Upper lobe of right lung (tissue), 1 donor: ENCODE results near the gene DIDO1. TPM values are rescaled to one million over a fixed set of nuclear protein-coding genes. Genes with fewer than 3 reads are reported as not detected.

ENCODE experiments used
- ATAC-seq: fragments of 200-7000 bp; cut with Tn5 transposase; one replicate; pipeline ENCODE4 v1.9.1; 2020; ENCODE audit warnings: mild to moderate bottlenecking, moderate library complexity
- DNase-seq: peaks from one replicate; pipeline ENCODE4 v3.0.0-alpha.2; 2020
- H3K27ac ChIP-seq: fragments of 200-600 bp; one replicate; pipeline ENCODE4 v1.8.0; 2022
- H3K27me3 ChIP-seq: fragments of 200-600 bp; one replicate; pipeline ENCODE4 v1.8.0; 2022; ENCODE audit warnings: mild to moderate bottlenecking
- H3K36me3 ChIP-seq: fragments of 200-600 bp; one replicate; pipeline ENCODE4 v1.8.0; 2022
- H3K4me1 ChIP-seq: fragments of 200-600 bp; one replicate; pipeline ENCODE4 v1.8.0; 2022
- H3K4me3 ChIP-seq: fragments of 200-600 bp; one replicate; pipeline ENCODE4 v1.8.0; 2022; ENCODE audit warnings: mild to moderate bottlenecking
- H3K9me3 ChIP-seq: fragments of 200-600 bp; one replicate; pipeline ENCODE4 v1.8.0; 2022
- intact Hi-C: fragments of 100-400 bp; cut with DNase I; formaldehyde crosslinking; loops from one replicate; pipeline ENCODE4 v1.11.0; 2022
- total RNA-seq: library from RNA; stranded (reverse); fragmentation: NEBNext Ultra II Directional; extraction: Animal tissue kit (Norgen Biotek cat#: 25700); gene quantifications from one replicate; pipeline ENCODE4 v1.2.1, GENCODE V29; 2021
- TF ChIP-seq, protein P1 (sequence below): fragments of 200-600 bp; IDR thresholded peaks from one replicate; pipeline ENCODE4 v1.8.0; 2022; ENCODE audit warnings: antibody characterized with exemption
- donor health status: DM: no; HTN: yes; CAD: no; lungs with severe emphysema.

Gene DIDO1
- total RNA-seq, 1 donor from 2014 or later, result 55.5 TPM

DNA sequence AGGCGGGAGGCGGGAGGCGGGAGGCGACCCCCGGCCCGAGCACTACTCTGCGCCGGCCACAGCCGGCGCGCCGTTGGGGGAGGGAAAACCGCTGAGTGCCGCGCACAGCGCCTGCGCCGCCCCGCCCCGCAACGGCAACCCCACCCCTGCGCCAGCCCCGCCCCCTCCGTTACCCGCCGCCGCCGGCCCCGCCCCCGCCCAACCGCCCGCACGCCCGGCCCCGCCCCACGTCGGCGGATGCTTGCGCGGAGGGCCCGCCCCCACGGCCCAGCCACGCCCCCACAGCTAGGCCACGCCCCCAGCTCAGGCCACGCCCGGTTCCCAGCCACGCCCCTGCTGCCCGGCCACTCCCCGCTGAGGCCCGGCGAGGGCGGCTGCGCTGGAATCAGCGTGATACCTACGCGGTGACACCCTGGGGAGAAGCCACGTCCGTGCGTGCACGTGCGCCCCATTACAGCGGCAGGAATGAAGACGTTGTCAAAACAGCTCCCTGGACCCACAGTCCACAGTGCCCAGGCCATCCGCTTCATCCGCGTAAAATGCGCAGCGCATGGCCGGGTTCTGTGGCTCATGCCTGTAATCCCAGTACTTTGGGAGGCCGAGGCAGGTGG lies 64.5 kb downstream of the DIDO1 start, which contains the start of gene TCFL5:
Gene TCFL5 (minus strand): TSS at position 97 of the 611 bp plus-strand sequence. CDS start 152 bp downstream, outside the sequence.
- Histone ChIP-seq H3K27ac (peak within 1 kb of the TSS; percentile 14), H3K36me3 (peaks cover 6% of the 10 kb centered on the region), H3K27me3 (no peaks in the 10 kb centered on the region), H3K4me1 (peaks cover 10% of the 10 kb centered on the region), H3K9me3 (no peaks in the 10 kb centered on the region), H3K4me3 (peak within 1 kb of the TSS; percentile 44)
- intact Hi-C loops, result no loop called here
- DNase-seq (peak; percentile 94), ATAC-seq (peak; percentile 100)
- TF ChIP-seq, protein P1, sequence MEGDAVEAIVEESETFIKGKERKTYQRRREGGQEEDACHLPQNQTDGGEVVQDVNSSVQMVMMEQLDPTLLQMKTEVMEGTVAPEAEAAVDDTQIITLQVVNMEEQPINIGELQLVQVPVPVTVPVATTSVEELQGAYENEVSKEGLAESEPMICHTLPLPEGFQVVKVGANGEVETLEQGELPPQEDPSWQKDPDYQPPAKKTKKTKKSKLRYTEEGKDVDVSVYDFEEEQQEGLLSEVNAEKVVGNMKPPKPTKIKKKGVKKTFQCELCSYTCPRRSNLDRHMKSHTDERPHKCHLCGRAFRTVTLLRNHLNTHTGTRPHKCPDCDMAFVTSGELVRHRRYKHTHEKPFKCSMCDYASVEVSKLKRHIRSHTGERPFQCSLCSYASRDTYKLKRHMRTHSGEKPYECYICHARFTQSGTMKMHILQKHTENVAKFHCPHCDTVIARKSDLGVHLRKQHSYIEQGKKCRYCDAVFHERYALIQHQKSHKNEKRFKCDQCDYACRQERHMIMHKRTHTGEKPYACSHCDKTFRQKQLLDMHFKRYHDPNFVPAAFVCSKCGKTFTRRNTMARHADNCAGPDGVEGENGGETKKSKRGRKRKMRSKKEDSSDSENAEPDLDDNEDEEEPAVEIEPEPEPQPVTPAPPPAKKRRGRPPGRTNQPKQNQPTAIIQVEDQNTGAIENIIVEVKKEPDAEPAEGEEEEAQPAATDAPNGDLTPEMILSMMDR, result no peak

DNA sequence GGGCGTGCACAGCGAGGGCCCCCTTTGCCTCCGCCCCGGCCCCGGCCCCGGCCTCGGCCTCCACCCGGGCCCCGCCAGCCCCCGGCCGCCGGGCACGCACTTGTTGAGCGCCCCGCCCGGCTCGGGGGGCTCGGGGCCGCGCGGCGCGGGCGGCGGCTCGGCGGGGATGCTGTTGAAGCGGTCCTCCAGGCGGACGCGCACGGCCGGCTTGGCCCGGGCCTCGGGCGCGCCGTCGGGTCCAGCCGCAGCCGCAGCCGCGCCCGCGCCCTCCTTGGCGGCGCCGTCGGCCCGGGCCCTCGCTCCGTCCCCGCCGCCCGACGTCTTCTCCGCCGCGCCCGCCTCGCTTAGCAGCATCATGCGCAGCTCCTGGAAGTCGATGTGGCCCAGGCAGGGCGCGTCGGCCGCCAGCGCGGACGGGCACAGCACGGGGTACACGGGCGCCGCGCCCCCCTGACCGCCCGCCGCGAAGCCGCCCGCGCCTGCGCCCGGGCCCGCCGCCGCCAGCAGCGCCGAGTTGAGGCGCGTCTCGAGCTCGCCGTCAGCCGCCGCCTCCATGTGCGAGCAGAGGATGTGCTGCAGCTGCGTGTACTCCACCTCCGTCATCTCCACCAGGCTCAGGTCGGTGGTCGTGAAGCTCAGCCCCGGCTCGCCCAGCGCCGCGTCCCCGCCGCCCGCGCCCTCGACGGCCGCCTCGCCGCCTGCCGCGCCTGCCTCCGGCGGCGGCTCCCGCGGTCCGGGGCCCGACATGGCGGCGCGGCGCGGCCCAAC lies 65.2 kb downstream of the DIDO1 start:
- Histone ChIP-seq H3K36me3 (peaks cover 6% of the 10 kb centered on the region), H3K27ac (no peak overlapping the region), H3K27me3 (no peaks in the 10 kb centered on the region), H3K4me3 (peak overlapping the region; percentile 44), H3K9me3 (no peaks in the 10 kb centered on the region), H3K4me1 (peaks cover 10% of the 10 kb centered on the region)
- DNase-seq, result peak; percentile 73
- intact Hi-C loops, result no loop called here
- peak; percentile 1 for ATAC-seq
- TF ChIP-seq, protein P1, result no peak

DNA sequence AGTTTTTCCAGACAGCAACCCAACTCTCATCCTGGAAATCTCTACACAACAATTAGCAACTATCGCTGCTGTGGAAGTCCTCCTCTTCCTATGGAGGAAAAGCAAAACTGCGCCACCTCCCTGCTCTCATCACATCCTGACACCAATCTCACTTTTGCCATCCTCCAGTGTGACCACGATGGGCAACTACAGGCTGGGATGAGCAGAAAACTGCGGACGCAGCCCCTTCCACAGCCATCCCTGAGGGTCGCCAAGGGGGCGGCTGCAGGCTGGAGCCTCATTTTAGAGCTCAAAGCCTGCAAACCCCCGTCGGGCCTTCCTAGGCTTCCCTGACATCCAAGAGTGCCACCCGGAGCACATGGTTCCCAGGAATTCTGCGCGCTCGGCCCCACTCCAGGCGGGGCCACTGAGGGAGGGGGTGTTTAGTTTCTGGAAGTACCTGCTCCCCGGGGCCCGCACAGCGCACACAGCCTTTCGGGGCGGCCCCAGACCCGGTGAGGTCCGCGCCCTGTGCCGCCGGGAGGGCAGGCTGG lies 65.8 kb downstream of the DIDO1 start:
- Histone ChIP-seq H3K9me3 (no peaks in the 10 kb centered on the region), H3K27ac (no peak overlapping the region), H3K4me1 (peaks cover 10% of the 10 kb centered on the region), H3K4me3 (peak overlapping the region; percentile 28), H3K27me3 (no peaks in the 10 kb centered on the region), H3K36me3 (peaks cover 6% of the 10 kb centered on the region)
- ATAC-seq (no peak), DNase-seq (no peak)
- intact Hi-C loops, result no loop called here
- TF ChIP-seq, protein P1, result no peak

DNA sequence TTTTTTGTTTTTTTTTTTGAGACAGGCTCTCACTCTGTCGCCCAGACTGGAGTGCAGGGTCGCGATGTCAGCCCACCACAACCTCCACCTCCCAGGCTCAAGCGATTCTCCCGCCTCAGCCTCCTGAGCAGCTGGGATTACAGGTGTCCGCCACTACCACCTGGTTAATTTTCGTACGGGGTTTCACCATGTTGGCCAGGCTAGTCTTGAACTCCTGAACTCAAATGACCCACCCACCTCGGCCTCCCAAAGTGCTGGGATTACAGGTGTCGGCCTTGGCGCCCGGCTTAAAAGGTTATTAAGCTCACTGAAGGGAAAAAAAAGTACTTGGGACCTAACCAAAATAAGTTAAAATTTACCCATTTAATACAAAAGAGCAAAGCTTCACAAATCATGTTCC lies 66.6 kb downstream of the DIDO1 start:
- Histone ChIP-seq H3K9me3 (no peaks in the 10 kb centered on the region), H3K36me3 (peaks cover 6% of the 10 kb centered on the region), H3K4me1 (peaks cover 10% of the 10 kb centered on the region), H3K27ac (no peak overlapping the region), H3K4me3 (no peak overlapping the region), H3K27me3 (no peaks in the 10 kb centered on the region)
- no peak for DNase-seq
- TF ChIP-seq, protein P1, result no peak
- intact Hi-C loops, result no loop called here
- ATAC-seq, result no peak

DNA sequence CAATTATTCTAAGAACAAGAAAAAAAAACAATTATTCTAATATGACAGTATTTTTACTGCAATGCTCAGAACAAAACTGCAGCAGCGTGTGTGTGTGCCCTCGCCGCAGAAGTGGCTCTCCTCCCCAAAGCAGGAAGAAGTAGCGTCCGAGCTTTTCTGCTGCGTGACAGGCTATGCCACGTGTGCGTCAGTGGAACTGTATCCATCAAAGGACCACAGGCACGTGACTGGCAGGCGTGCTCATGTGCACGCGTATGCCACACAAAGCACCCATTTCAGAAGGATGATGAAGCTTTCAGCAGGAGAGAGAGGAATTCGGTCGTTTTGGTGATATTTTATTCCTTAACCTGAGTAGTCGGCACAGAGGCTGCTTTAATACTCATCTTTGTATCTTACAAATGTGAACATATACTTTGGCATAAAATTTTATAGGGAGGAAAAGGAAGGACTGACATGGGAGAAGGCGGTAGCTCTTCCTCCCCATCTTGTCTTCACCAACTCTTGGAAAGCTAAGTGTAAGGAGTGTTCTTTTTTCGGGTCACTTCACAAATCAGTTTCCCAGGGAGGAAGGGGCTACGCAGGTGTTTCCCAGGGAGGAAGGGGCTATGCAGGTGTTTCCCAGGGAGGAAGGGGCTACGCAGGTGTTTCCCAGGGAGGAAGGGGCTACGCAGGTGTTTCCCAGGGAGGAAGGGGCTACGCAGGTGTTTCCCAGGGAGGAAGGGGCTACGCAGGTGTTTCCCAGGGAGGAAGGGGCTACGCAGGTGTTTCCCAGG lies 68.1 kb downstream of the DIDO1 start:
- H3K4me1 ChIP-seq, result peaks cover 10% of the 10 kb centered on the region
- ATAC-seq (no peak), DNase-seq (no peak)
- H3K27me3 ChIP-seq, result no peaks in the 10 kb centered on the region
- no peak overlapping the region for H3K4me3 ChIP-seq
- no peak overlapping the region for H3K27ac ChIP-seq
- intact Hi-C loops, result no loop called here
- H3K9me3 ChIP-seq, result no peaks in the 10 kb centered on the region
- H3K36me3 ChIP-seq, result peaks cover 12% of the 10 kb centered on the region
- TF ChIP-seq, protein P1, result no peak
